ENCODE results near the gene MMP15.
"Not testable (repeated sequence)": the region's sequence is repeated elsewhere in the genome, so short reads cannot be mapped to it uniquely, and the experiment has no call there.

MMP15 gene

GRCh38 chr16:58094026-58094425, 68.5 kb downstream of the MMP15 start:
- DNase-seq: no peak

DNA sequence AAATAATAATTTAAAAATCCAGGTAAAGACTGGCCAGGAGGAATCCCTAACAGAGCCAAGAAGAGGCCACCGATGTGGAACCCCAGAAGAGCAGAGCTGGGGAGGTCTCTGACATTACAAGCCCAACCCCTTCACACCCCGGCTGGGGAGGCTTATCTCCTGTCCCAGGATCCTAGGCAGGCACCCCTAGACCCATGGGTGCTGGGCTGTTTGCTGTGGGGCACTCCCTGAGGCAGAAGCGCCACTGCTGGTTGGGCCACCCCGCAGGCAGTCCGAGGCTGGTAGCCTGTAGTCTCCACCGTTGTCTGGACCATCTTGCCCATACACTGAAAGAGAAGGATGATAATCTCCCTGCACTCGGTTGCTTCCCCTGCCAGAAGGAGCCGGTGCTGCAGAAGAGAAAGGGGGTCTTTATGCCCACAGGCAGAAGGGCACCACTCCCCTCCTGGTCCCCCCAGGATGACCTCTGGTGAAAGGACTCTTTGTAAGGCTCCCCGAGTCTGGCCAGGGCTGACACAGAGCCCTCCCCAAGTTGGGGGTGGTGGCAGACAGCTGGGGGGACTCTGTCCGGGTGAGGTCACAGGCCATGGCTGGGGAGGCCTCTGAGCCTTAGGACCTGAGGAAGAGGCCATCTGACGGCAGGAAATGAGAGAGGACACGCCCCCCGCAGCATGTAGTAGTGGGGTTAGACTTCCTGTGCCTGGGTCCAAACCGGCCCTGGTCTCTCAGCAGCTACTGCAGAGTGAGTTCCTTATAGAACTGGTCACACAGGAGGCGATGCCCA, 69.4 kb downstream of the MMP15 start:
- no peak for DNase-seq

DNA sequence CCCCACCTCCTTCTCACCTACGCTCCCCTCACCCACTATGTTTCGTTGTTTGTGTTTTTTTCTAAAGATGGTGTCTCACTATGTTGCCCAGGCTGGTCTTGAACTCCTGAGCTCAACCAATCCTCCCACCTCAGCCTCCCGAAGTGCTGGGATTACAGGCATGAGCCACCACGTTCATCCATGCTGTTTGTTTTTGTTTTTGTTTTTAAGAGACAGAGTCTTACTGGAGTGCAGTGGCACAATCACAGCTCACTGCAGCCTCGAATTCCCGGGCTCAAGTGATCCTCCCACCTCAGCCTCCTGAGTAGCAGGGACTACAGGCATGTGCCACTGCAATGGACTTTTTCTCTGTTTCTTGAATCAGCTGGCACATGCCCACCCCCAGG, 70.0 kb downstream of the MMP15 start:
- not testable (repeated sequence) for DNase-seq

- DNase-seq: no peak
Measured at GRCh38 chr16:58096249-58096648, 70.7 kb downstream of the MMP15 start.

Data from stimulated activated CD4-positive, alpha-beta T cell treated with anti-CD3 and anti-CD28 coated beads, Interleukin-15, amount 100 ng/mL, for 24 hours (primary cell).